GM12801 (cell line): ENCODE results near the gene GSK3B.

Experiments used
- CTCF ChIP-seq: IDR thresholded peaks from one replicate; pipeline ENCODE4 v1.5.1; 2011; ENCODE audit warnings: control low read depth; ENCODE audit not compliant: insufficient read length; ENCODE audit errors: extremely low read depth

The GSK3B gene

GRCh38 chr3:119862616-119863015 is 231.6 kb downstream of the GSK3B start:
- TF ChIP-seq CTCF = no peak

DNA sequence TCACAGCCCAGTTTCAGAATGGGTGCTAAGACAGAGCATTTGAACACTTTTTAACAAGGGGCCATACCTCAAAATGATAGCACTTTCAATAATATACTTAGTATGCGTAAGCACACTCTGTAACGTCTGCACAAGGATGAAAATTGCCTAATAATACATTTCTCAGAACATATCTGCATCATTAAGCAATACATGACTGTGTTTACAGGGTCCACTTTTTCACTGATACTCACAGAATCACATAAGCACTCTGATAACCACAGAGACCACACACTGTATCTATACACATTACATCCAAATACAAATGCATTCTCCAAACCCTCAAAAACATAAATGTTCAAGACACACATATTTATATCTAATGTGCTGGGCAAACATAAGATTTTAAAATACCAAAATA is 232.6 kb downstream of the GSK3B start:
- no peak for TF ChIP-seq CTCF

GRCh38 chr3:119859728-119860127 is 234.5 kb downstream of the GSK3B start:
- TF ChIP-seq CTCF = no peak

GRCh38 chr3:119858957-119859356 is 235.3 kb downstream of the GSK3B start:
- no peak for TF ChIP-seq CTCF

DNA sequence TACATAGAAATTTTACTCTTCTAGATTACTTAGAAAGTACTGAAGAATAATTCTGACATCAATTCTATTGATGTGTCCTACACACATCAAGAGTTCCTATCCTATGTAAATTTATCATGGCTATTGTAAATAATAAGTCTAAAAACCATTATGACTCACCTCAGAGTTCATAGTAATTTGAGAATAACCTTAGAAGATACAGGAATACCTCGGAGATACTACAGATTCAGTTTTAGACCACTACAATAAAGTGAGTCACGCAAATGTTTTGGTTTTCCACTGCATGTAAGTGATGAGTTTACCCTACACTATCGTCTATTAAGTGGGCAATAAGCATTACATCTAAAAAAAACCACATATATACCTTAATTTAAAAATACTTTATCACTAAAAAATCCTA is 237.6 kb downstream of the GSK3B start:
- TF ChIP-seq CTCF = no peak

- TF ChIP-seq CTCF = no peak
Measured at GRCh38 chr3:119849126-119849525, 245.1 kb downstream of the GSK3B start.

GRCh38 chr3:119841808-119842471 is 252.3 kb downstream of the GSK3B start:
- TF ChIP-seq CTCF = no peak
